BJ (cell line): Measurements from ENCODE around the gene WNK1. TPM values are rescaled to one million over a fixed set of nuclear protein-coding genes. Genes with fewer than 3 reads are reported as not detected.
"Not testable (repeated sequence)": the region's sequence is repeated elsewhere in the genome, so short reads cannot be mapped to it uniquely, and the experiment has no call there.

Source experiments
- CTCF ChIA-PET: fragments of 350-600 bp; formaldehyde crosslinking; extraction: SDS; loops from one replicate; lab custom pipeline; 2021; ENCODE audit warnings: antibody characterized with exemption, inconsistent platforms; lab: Yijun Ruan, JAX
- POLR2A ChIA-PET: fragments of 300-600 bp; sonication (Branson Sonifier 250); formaldehyde crosslinking; extraction: SDS; loops from one replicate; lab custom pipeline; 2021; ENCODE audit warnings: antibody characterized with exemption; lab: Charles Lee
- DNase-seq: peaks from one replicate; pipeline ENCODE4 v3.0.0-alpha.2; 2011; ENCODE audit warnings: low read depth
- H3K27me3 ChIP-seq: 2 replicates; pipeline ENCODE4 v1.6.0; 2011; ENCODE audit warnings: low read length; ENCODE audit not compliant: control insufficient read depth, insufficient read depth
- H3K36me3 ChIP-seq: 2 replicates; pipeline ENCODE4 v1.5.1; 2011; ENCODE audit warnings: low read length; ENCODE audit not compliant: control insufficient read depth, insufficient read depth
- H3K4me3 ChIP-seq: 2 replicates; pipeline ENCODE4 v1.5.1; 2011; ENCODE audit warnings: low read depth, mild to moderate bottlenecking, control low read depth, low read length
- polyA plus RNA-seq: library from polyadenylated mRNA; depleted of rRNA; stranded (reverse); fragments of >200 nt; gene quantifications from 2 replicates; pipeline ENCODE4 v1.2.3, GENCODE V29; 2011
- TF ChIP-seq, protein P1 (sequence below): IDR thresholded peaks from 2 replicates; pipeline ENCODE4 v1.5.1; 2011; ENCODE audit warnings: low read depth, mild to moderate bottlenecking, control low read depth, inconsistent platforms, low read length, moderate library complexity; ENCODE audit not compliant: insufficient read depth

WNK1 gene
- polyA plus RNA-seq, 1 experiment = 45.2 TPM

DNA sequence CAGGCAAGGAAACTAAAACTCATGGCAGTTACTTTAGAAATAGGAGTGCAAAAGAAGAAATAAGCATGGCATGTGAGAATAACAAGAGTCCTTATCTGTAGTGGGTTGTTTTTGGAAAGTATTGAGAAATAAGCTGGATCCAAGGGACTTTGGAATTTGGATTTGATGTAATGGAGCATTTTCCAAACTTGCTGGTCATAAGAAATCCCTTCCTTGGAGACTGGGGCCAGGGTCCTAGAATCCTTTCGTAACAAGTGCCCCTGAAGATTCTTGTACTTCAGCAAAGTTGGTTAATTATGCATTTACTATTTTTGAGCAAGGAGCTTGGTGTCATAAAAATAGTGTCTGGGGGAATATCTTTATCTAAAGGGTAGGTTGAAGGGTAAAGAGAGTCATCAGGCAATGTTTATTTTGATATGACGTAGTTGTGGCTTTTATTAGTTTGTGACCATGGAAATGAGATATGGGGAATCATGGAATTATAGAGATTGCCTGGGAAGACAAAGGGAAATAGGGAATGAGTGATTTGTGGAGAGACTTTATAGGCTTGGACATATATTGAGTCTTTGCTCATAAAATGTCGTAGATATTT is 53.9 kb downstream of the WNK1 start:
- POLR2A ChIA-PET = interaction anchor here (0.6 kb wide), 1 partner anchor 165 kb away, joined by 3 read pairs; no protein-coding TSS in a partner anchor
- CTCF ChIA-PET = interaction anchor here (1.2 to 2.0 kb wide), 2 partner anchors 9 to 51 kb away, joined by 3 to 7 read pairs; no protein-coding TSS in a partner anchor
- TF ChIP-seq, protein P1, sequence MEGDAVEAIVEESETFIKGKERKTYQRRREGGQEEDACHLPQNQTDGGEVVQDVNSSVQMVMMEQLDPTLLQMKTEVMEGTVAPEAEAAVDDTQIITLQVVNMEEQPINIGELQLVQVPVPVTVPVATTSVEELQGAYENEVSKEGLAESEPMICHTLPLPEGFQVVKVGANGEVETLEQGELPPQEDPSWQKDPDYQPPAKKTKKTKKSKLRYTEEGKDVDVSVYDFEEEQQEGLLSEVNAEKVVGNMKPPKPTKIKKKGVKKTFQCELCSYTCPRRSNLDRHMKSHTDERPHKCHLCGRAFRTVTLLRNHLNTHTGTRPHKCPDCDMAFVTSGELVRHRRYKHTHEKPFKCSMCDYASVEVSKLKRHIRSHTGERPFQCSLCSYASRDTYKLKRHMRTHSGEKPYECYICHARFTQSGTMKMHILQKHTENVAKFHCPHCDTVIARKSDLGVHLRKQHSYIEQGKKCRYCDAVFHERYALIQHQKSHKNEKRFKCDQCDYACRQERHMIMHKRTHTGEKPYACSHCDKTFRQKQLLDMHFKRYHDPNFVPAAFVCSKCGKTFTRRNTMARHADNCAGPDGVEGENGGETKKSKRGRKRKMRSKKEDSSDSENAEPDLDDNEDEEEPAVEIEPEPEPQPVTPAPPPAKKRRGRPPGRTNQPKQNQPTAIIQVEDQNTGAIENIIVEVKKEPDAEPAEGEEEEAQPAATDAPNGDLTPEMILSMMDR = no peak

DNA sequence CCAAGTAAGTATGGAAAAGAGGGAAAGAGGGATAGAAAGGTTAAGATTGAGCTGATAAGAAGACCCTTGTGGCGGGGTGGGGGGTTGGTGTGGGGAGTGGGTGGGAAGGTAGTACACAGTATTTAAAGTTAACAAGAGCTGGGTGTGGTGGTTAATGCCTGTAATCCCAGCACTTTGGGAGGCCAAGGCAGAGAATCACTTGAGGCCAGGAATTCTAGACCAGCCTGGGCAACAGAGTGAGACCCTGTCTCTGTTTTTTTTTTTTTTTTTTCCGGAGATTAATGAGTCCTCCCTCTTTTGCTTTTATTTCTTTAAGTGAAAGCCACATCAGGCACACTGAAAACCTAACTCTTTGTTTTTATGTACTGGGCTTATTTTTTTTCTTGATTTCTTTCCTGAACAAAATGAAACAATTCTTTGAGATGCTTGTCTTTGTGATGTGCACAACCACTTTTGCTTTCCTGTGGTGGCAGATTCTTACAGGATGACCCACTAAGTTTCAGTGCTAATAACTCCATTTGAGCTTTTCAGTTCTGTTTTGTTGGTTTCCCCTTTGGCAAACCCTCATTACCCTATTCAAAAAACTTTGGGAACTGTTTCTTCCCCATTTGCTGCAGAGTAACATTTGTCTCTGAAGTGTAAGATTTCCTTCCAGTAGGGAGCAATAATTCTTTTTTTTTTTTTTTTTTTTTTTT is 54.8 kb downstream of the WNK1 start:
- POLR2A ChIA-PET = interaction anchor here (0.7 kb wide), 1 partner anchor 13 kb away, joined by 10 read pairs; no protein-coding TSS in a partner anchor
- DNase-seq = no peak
- Histone ChIP-seq H3K4me3 (no peak overlapping the region), H3K36me3 (no peaks in the 10 kb centered on the region), H3K27me3 (no peaks in the 10 kb centered on the region)
- CTCF ChIA-PET = interaction anchor here (0.9 kb wide), 1 partner anchor 8 kb away, joined by 6 read pairs; no protein-coding TSS in a partner anchor
- TF ChIP-seq, protein P1 = no peak

More for the DNA sequence above, 53.9 kb downstream of the WNK1 start:
- no peak for DNase-seq
- no peaks in the 10 kb centered on the region for H3K27me3 ChIP-seq
- H3K4me3 ChIP-seq = no peak overlapping the region
- H3K36me3 ChIP-seq = no peaks in the 10 kb centered on the region

DNA sequence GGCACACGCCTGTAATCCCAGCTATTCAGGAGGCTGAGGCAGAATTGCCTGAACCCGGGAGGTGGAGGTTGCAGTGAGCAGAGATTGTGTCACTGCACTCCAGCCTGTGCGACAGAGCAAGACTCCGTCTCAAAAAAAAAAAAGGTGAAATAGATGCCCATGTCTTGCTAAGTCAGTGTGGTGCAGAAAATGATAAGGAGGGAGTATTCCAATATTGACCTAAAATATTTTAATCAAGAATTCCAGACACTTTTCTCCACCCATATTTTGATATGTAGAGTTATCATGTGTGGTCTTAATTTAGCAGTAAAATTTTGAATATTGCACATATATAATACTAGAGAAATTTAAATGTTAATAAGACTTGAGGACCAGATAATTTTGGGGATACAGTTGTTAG is 57.7 kb downstream of the WNK1 start:
- POLR2A ChIA-PET = no interaction called here
- no peaks in the 10 kb centered on the region for H3K36me3 ChIP-seq
- no peak overlapping the region for H3K4me3 ChIP-seq
- TF ChIP-seq, protein P1 = no peak
- CTCF ChIA-PET = interaction anchor here (1.3 to 2.2 kb wide), 3 partner anchors 59 to 240 kb away, joined by 4 to 10 read pairs (median 8); no protein-coding TSS in a partner anchor
- no peak for DNase-seq
- H3K27me3 ChIP-seq = no peaks in the 10 kb centered on the region

DNA sequence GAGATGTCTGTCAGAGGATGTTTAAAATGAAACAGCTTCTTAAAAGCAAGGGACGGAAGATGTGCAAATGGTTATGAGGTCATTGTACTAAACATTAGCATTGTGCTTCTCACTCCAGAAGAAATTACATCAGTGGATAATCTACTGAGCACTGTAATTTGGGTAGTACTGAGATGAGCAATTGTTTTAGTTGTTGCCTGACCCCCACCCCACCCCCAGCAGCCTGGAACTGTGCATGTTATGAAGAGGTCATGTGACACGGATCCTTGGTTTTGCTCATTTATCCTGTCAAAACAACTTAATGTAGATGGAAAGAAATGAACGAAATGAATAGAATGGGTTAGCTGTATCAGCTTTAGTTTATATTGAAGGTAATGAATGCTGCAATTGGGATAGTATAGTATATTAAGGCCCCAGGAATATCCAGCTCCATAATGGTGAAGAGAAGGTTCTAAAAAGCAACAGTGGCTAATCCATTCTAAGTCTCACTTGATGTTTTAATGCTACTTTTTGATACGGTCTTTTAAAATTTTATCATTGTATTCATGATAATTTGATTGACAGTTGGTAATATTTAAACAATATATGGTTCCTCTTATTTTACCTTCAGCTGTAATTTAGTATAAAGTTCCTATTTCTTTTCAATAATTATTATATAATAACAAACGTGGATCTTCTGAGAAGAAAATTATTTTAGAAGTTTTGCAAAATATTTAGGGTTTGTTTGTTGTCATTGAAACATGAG is 58.5 kb downstream of the WNK1 start:
- ChIA-PET CTCF (interaction anchor here (1.3 to 2.2 kb wide), 4 partner anchors 56 to 240 kb away, joined by 4 to 10 read pairs (median 6); no protein-coding TSS in a partner anchor), POLR2A (interaction anchor here (0.6 kb wide), 1 partner anchor 230 kb away, joined by 3 read pairs; no protein-coding TSS in a partner anchor)
- DNase-seq = no peak
- H3K4me3 ChIP-seq = no peak overlapping the region
- no peaks in the 10 kb centered on the region for H3K27me3 ChIP-seq
- H3K36me3 ChIP-seq = no peaks in the 10 kb centered on the region
- TF ChIP-seq, protein P1 = no peak

DNA sequence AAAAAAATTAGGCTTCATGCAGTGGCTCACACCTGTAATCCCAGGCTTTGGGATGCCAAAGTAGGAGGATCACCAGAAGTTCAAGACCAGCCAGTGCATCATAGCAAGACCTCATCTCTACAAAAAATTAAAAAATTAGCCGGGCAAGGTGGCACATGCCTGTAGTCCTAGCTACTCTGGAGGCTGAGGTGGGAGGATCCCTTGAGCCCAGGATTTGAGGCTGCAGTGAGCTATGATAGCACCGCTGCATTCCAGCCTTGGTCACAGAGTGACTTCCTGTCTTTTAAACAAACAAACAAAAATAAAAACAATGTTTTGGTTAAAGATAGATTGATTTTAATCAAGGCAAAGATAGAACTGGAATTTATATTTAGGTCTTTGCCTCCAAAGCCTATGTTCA is 60.6 kb downstream of the WNK1 start:
- TF ChIP-seq, protein P1 = no peak
- ChIA-PET CTCF (interaction anchor here (1.1 to 6.5 kb wide), 12 partner anchors 13 to 262 kb away, joined by 3 to 64 read pairs (median 5); partner anchors contain the start of gene WNK1), POLR2A (no interaction called here)
- Histone ChIP-seq H3K27me3 (no peaks in the 10 kb centered on the region), H3K36me3 (no peaks in the 10 kb centered on the region), H3K4me3 (no peak overlapping the region)
- DNase-seq = no peak

DNA sequence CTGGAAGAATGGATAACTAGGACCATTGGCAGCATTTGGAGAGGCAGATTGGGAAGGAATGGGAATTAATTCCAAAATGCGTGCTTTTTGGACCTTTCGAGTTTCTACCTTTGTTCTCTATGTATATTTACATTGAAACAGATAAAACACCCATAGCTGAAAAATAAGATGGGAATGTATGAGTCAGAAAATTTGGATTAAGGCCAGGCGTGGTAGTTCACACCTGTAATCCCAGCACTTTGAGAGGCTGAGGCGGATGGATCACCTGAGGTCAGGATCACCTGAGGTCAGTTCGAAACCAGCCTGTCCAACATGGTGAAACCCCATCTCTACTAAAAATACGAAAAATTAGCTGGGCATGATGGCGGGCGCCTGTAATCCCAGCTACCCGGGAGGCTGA is 65.1 kb downstream of the WNK1 start:
- POLR2A ChIA-PET, H3K27me3 ChIP-seq, DNase-seq, H3K4me3 ChIP-seq, H3K36me3 ChIP-seq: not testable (repeated sequence)
- CTCF ChIA-PET = interaction anchor here (0.5 to 6.5 kb wide), 12 partner anchors 16 to 365 kb away, joined by 3 to 64 read pairs (median 5); partner anchors contain the start of genes RAD52 and WNK1
